Karpas-422 (cell line): ENCODE results near the gene SLC22A14. TPM values are rescaled to one million over a fixed set of nuclear protein-coding genes. Genes with fewer than 3 reads are reported as not detected.
"Not testable (repeated sequence)": the region's sequence is repeated elsewhere in the genome, so short reads cannot be mapped to it uniquely, and the experiment has no call there.

Experiments used
- DNase-seq: peaks from one replicate; pipeline ENCODE4 v3.0.0-alpha.2; 2015
- H2AFZ ChIP-seq: fragments of 200-600 bp; sonication (generic); 2 replicates; pipeline ENCODE4 v1.6.1; 2014; ENCODE audit warnings: antibody characterized with exemption, low read length, mixed read lengths
- H3K27ac ChIP-seq: fragments of 200-600 bp; sonication (generic); 2 replicates; pipeline ENCODE4 v1.5.1; 2014; ENCODE audit warnings: mild to moderate bottlenecking, low read length, moderate library complexity
- H3K27me3 ChIP-seq: fragments of 200-600 bp; sonication (generic); 2 replicates; pipeline ENCODE4 v1.6.1; 2014; ENCODE audit warnings: low read length, mixed read lengths
- H3K36me3 ChIP-seq: fragments of 200-600 bp; sonication (generic); 2 replicates; pipeline ENCODE4 v1.6.1; 2014; ENCODE audit warnings: low read length, mixed read lengths; ENCODE audit not compliant: insufficient read depth
- H3K4me1 ChIP-seq: fragments of 200-600 bp; sonication (generic); 2 replicates; pipeline ENCODE4 v1.6.1; 2014; ENCODE audit warnings: mild to moderate bottlenecking, low read length, mixed read lengths
- H3K4me2 ChIP-seq: fragments of 200-600 bp; sonication (generic); 2 replicates; pipeline ENCODE4 v1.6.1; 2014; ENCODE audit warnings: low read length, low read depth, mild to moderate bottlenecking; ENCODE audit not compliant: poor library complexity, severe bottlenecking
- H3K4me3 ChIP-seq: fragments of 200-600 bp; sonication (generic); 2 replicates; pipeline ENCODE4 v1.5.1; 2014; ENCODE audit warnings: mild to moderate bottlenecking, antibody characterized with exemption, low read length, mixed read lengths
- H3K79me2 ChIP-seq: fragments of 200-600 bp; sonication (generic); 2 replicates; pipeline ENCODE4 v1.6.1; 2014; ENCODE audit warnings: mild to moderate bottlenecking, low read length, mixed read lengths
- H3K9ac ChIP-seq: fragments of 200-600 bp; sonication (generic); 2 replicates; pipeline ENCODE4 v1.6.0; 2014; ENCODE audit warnings: low read length
- H3K9me2 ChIP-seq: fragments of 200-600 bp; sonication (generic), shearing (Covaris generic); replicated peaks from 2 replicates; pipeline ENCODE4 v1.6.0; 2014; ENCODE audit warnings: mild to moderate bottlenecking, low read length, moderate library complexity; ENCODE audit not compliant: insufficient read depth
- H3K9me3 ChIP-seq: fragments of 300-700, 200-600 bp; sonication (generic); 2 replicates; pipeline ENCODE4 v1.6.1; 2014; ENCODE audit warnings: low read length, mixed read lengths
- H4K20me1 ChIP-seq: fragments of 200-600 bp; sonication (generic); 2 replicates; pipeline ENCODE4 v1.6.1; 2014; ENCODE audit warnings: mild to moderate bottlenecking, antibody characterized with exemption, low read length, low read depth; ENCODE audit not compliant: insufficient read depth
- total RNA-seq: library from RNA; depleted of rRNA; stranded (reverse); fragments of >200 nt; shearing (Covaris generic); gene quantifications from 2 replicates; pipeline ENCODE4 v1.2.3, GENCODE V29; 2014; ENCODE audit warnings: low replicate concordance

The SLC22A14 gene
- total RNA-seq, 1 experiment from 2014 or later, result not detected

DNA sequence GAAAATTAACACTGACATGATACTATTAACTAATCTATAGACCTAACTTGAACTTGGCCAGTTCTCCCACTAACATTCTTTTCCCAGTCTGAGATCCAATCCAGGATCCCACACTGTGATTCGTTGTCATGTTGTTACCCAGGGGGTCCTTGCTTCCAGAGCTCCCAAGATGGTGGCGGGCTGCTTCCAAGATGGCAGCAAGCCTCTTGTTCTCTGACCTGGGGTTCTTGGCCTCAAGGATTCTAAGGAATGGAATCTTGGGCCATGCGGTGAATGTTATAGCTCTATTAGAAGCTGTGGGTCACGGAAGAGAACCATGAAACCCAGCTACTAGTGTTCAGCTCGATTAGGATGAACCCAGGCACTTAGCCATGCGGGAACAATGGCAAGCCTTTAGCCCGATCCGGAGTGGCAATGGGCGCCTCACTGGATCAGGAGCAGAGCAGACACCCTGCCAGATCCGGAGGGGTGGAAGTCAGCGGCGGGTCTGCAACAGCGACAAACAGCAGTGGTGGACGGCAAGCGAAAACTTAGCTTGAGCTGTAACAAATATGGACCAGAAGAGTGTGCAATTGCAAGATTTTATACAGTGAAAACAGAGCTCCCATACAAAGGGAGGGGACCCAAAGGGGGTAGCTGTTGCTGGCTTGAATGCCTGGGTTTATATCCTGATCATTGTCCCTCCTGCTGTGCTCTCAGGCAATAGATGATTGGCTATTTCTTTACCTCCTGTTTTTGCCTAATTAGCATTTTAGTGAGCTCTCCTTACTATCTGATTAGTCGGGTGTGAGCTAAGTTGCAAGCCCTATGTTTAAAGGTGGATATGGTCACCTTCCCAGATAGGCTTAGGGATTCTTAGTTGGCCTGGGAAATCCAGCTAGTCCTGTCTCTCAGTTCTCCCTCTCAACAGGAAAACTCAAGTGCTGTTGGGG lies 7.5 kb downstream of the SLC22A14 start:
- not testable (repeated sequence) for H3K4me2 ChIP-seq, H3K9ac ChIP-seq, H4K20me1 ChIP-seq, H3K4me3 ChIP-seq, H3K36me3 ChIP-seq, H3K27ac ChIP-seq, DNase-seq, H3K9me3 ChIP-seq, H3K27me3 ChIP-seq, H3K4me1 ChIP-seq, H3K79me2 ChIP-seq, H2AFZ ChIP-seq, H3K9me2 ChIP-seq

- not testable (repeated sequence) for H3K79me2 ChIP-seq, H3K36me3 ChIP-seq, H3K4me1 ChIP-seq, H3K4me3 ChIP-seq, H3K27me3 ChIP-seq, H2AFZ ChIP-seq, H4K20me1 ChIP-seq, H3K9me3 ChIP-seq, DNase-seq, H3K27ac ChIP-seq, H3K9me2 ChIP-seq, H3K9ac ChIP-seq, H3K4me2 ChIP-seq
Observed at GRCh38 chr3:38297053-38297452, 15.0 kb downstream of the SLC22A14 start.

- Histone ChIP-seq H3K4me3 (no peak overlapping the region), H3K9me2 (no peaks in the 10 kb centered on the region), H3K36me3 (no peaks in the 10 kb centered on the region), H3K4me1 (no peaks in the 10 kb centered on the region), H3K27ac (no peak overlapping the region), H3K27me3 (no peaks in the 10 kb centered on the region), H3K9me3 (no peaks in the 10 kb centered on the region), H3K9ac (no peak overlapping the region), H2AFZ (no peak overlapping the region), H3K79me2 (no peaks in the 10 kb centered on the region), H4K20me1 (no peaks in the 10 kb centered on the region), H3K4me2 (no peak overlapping the region)
- DNase-seq, result no peak
Observed at GRCh38 chr3:38297537-38297936, 15.4 kb downstream of the SLC22A14 start.

- Histone ChIP-seq H3K36me3 (no peaks in the 10 kb centered on the region), H3K4me1 (no peaks in the 10 kb centered on the region), H4K20me1 (no peaks in the 10 kb centered on the region), H2AFZ (no peak overlapping the region), H3K4me2 (no peak overlapping the region), H3K9me3 (no peaks in the 10 kb centered on the region), H3K4me3 (no peak overlapping the region), H3K27me3 (no peaks in the 10 kb centered on the region), H3K9me2 (no peaks in the 10 kb centered on the region), H3K27ac (no peak overlapping the region), H3K9ac (no peak overlapping the region), H3K79me2 (no peaks in the 10 kb centered on the region)
- DNase-seq, result peak; percentile 59
Observed at GRCh38 chr3:38297947-38298711, 16.0 kb downstream of the SLC22A14 start.

DNA sequence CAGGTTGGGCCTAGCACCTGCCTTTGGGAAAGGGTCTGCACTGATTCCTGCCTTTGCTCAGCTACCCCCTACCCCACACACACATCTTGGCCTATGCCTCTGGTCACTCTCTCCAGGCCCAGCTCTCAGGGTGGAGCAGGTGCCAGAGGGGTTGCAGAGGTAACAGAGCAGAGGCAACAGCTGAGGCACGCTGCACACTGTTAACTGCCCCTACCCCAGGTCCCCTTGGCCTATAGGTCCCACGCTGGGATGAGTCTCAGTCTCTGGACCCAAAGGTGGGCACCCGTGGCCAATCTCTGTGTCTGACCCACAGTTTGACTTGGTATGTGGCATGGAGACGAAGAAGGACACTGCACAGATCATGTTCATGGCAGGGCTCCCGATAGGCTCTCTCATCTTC lies 24.8 kb downstream of the SLC22A14 start:
- DNase-seq, result no peak

DNA sequence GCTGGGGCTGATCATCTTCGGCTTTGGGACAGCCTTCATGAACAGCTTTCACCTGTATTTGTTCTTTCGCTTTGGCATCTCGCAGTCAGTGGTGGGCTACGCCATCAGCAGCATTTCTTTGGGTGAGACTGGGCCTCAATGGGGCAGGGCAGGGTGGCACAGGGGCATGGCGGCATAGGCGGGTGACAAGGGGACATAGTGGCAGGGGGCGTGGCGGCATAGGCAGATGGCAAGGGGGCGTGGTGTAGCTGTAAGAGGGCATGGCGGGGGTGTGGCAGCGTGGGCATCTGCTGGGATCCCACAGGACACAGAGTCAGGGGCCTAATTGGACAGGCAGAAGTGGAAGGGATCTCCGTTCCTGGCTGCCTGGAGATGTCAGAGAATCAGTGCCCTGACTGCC lies 25.5 kb downstream of the SLC22A14 start:
- Histone ChIP-seq H3K27ac (no peak overlapping the region), H3K4me2 (no peak overlapping the region), H4K20me1 (no peaks in the 10 kb centered on the region), H3K9me3 (no peaks in the 10 kb centered on the region), H2AFZ (no peak overlapping the region), H3K27me3 (no peaks in the 10 kb centered on the region), H3K4me3 (no peak overlapping the region), H3K36me3 (no peaks in the 10 kb centered on the region), H3K9me2 (no peaks in the 10 kb centered on the region), H3K9ac (no peak overlapping the region), H3K79me2 (no peaks in the 10 kb centered on the region), H3K4me1 (no peaks in the 10 kb centered on the region)
- no peak for DNase-seq

More for the DNA sequence above, 24.8 kb downstream of the SLC22A14 start:
- Histone ChIP-seq H3K4me3 (no peak overlapping the region), H3K27me3 (no peaks in the 10 kb centered on the region), H3K9me2 (no peaks in the 10 kb centered on the region), H3K4me1 (no peaks in the 10 kb centered on the region), H2AFZ (no peak overlapping the region), H3K9ac (no peak overlapping the region), H3K79me2 (no peaks in the 10 kb centered on the region), H3K36me3 (no peaks in the 10 kb centered on the region), H3K27ac (no peak overlapping the region), H3K9me3 (no peaks in the 10 kb centered on the region), H4K20me1 (no peaks in the 10 kb centered on the region), H3K4me2 (no peak overlapping the region)

- H3K27ac ChIP-seq, result no peak overlapping the region
- H2AFZ ChIP-seq, result no peak overlapping the region
- no peaks in the 10 kb centered on the region for H4K20me1 ChIP-seq
- H3K4me2 ChIP-seq, result no peak overlapping the region
- no peaks in the 10 kb centered on the region for H3K4me1 ChIP-seq
- H3K79me2 ChIP-seq, result no peaks in the 10 kb centered on the region
- no peak overlapping the region for H3K9ac ChIP-seq
- H3K36me3 ChIP-seq, result no peaks in the 10 kb centered on the region
- no peaks in the 10 kb centered on the region for H3K27me3 ChIP-seq
- H3K9me3 ChIP-seq, result no peaks in the 10 kb centered on the region
- DNase-seq, result no peak
- H3K9me2 ChIP-seq, result no peaks in the 10 kb centered on the region
- no peak overlapping the region for H3K4me3 ChIP-seq
Observed at GRCh38 chr3:38308456-38308855, 26.4 kb downstream of the SLC22A14 start.

DNA sequence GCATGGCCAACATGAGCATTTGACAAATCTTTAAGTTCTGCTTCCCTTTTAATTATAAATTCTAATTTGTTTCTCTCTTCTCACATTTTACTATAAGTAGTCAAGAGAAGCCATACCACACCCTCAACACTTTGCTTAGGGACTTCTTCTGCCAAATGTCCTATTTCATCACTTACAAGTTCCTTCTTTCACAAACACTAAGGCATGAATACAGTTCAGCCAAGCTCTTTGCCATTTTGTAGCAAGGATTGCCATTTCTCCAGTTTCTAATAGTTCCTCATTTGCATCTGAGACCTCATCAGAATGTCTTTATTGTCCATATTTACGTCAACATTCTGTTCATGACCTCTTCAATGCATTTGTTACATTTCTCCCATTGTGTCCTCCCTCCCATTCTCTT lies 29.4 kb downstream of the SLC22A14 start:
- no peaks in the 10 kb centered on the region for H3K4me1 ChIP-seq
- no peaks in the 10 kb centered on the region for H3K27me3 ChIP-seq
- H3K4me3 ChIP-seq, result no peak overlapping the region
- no peaks in the 10 kb centered on the region for H3K9me3 ChIP-seq
- no peak overlapping the region for H2AFZ ChIP-seq
- H3K4me2 ChIP-seq, result no peak overlapping the region
- no peaks in the 10 kb centered on the region for H3K79me2 ChIP-seq
- H3K27ac ChIP-seq, result no peak overlapping the region
- H4K20me1 ChIP-seq, result no peaks in the 10 kb centered on the region
- no peaks in the 10 kb centered on the region for H3K36me3 ChIP-seq
- no peak overlapping the region for H3K9ac ChIP-seq
- DNase-seq, result no peak
- no peaks in the 10 kb centered on the region for H3K9me2 ChIP-seq
